ENCODE measurements around the gene RMRP. TPM values are rescaled to one million over a fixed set of nuclear protein-coding genes. Genes with fewer than 3 reads are reported as not detected.

The RMRP gene
- total RNA-seq, 4 donors from 2014 or later = 649 to 2,915 (median 1,530) TPM

DNA sequence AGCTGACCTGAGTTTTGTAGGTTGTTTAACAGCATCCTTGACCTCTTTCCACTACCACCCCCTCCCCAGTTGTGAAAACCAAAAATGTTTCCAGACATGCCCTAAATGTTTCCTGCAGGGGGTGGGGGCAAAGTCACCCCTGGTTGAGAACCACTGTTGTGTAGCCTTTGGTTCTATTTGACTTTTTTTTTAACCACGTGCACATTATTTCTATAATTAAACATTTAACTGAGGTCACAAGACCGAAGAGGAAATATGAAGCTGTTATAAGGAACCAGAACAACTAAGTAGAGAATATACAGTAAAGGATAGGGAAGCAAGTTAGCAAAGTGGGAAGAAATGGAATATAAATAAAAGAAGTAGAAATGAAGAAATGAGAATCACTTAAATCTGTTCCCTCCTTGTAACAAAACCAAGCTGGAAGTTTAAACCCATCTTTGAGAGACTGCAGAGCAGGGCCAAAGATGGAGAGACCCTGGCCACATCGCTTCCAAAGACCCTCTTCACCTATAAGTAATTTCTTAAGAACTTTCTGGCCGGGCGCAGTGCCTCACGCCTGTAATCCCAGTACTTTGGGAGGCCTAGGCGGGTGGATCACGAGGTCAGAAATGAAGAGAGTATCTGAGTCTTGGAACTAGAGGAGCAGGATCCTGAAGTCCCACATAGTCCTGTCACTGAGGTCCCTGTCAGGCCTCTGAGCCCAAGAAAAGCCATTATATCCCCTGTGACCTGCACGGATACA, 21.5 kb downstream of the RMRP start:
- WGBS, 2 donors = 64 to 69% methylated on average over 9 of the region's 9 CpGs
- Histone ChIP-seq H3K36me3 (peaks cover 0 to 8% (median 0%) of the 10 kb centered on the region in 3 donors), H3K4me1 (peaks cover 0 to 7% (median 2%) of the 10 kb centered on the region in 4 donors), H3K4me3 (no peak overlapping the region), H3K9me3 (no peaks in the 10 kb centered on the region), H3K27ac (peak overlapping the region in 3 of 4 donors; percentile 47 to 67 (median 61)), H3K27me3 (no peaks in the 10 kb centered on the region)
- no peak for DNase-seq (ENCODE audit: low spot score in 2 of 2)
- peak in 1 of 2 donors; percentile 33 for TF ChIP-seq EP300 (IDR thresholded peaks at IDR 0.05)
- TF ChIP-seq POLR2A (IDR thresholded peaks at IDR 0.05) = no peak

DNA sequence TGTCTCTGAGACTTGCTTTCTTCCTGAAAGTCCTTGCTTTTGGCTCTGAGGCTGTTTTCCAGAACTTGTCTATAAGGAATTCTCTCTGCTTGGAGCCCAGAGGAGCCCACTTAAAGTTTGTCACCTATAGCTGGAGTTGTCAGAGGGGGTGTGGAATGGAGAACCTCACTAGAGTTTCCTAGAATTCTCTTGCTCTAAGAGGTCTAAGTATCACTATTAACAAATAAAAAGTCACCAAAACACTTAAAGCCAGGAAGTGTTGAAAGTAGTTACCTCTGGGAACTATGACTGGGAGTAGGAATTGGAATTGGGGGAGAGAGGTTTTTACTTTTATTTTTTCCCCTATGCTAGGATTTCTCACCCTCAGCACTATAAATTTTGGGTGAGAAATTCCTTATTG, 22.1 kb downstream of the RMRP start:
- Histone ChIP-seq H3K27me3 (no peaks in the 10 kb centered on the region), H3K9me3 (no peaks in the 10 kb centered on the region), H3K36me3 (peaks cover 0 to 6% (median 0%) of the 10 kb centered on the region in 3 donors), H3K4me1 (peaks cover 0 to 7% (median 2%) of the 10 kb centered on the region in 4 donors), H3K27ac (peak overlapping the region in 3 of 4 donors; percentile 28 to 61 (median 45)), H3K4me3 (no peak overlapping the region)
- no peak for TF ChIP-seq POLR2A (IDR thresholded peaks at IDR 0.05)
- TF ChIP-seq, protein P1, sequence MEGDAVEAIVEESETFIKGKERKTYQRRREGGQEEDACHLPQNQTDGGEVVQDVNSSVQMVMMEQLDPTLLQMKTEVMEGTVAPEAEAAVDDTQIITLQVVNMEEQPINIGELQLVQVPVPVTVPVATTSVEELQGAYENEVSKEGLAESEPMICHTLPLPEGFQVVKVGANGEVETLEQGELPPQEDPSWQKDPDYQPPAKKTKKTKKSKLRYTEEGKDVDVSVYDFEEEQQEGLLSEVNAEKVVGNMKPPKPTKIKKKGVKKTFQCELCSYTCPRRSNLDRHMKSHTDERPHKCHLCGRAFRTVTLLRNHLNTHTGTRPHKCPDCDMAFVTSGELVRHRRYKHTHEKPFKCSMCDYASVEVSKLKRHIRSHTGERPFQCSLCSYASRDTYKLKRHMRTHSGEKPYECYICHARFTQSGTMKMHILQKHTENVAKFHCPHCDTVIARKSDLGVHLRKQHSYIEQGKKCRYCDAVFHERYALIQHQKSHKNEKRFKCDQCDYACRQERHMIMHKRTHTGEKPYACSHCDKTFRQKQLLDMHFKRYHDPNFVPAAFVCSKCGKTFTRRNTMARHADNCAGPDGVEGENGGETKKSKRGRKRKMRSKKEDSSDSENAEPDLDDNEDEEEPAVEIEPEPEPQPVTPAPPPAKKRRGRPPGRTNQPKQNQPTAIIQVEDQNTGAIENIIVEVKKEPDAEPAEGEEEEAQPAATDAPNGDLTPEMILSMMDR (IDR thresholded peaks at IDR 0.05) = no peak
- TF ChIP-seq EP300 (IDR thresholded peaks at IDR 0.05) = no peak
- DNase-seq (ENCODE audit: low spot score in 2 of 2) = no peak

DNA sequence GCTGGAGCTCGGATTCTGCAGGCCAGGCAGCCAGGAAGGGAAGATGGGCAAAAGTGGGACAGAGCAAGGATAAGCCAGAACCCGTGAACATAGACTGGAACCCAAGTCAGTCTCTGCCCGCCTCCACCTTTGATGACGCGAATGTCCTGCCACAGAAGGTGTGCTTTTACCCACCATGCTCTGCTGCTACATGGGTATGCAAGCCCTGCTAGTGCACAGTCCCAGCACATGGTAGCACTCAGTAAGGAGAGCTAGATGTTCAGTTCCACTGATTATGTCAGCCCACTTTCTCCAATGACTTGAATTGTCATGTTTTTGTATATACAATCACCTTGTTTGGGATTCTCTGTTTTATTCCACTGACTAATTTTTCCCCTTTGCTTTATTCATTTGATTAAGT, 28.2 kb downstream of the RMRP start:
- WGBS, 2 donors = 81 to 84% methylated on average over 5 of the region's 5 CpGs
- no peak for DNase-seq (ENCODE audit: low spot score in 2 of 2)
- no peak overlapping the region for H3K4me3 ChIP-seq
- no peaks in the 10 kb centered on the region for H3K9me3 ChIP-seq
- no peaks in the 10 kb centered on the region for H3K4me1 ChIP-seq
- H3K27me3 ChIP-seq = no peaks in the 10 kb centered on the region
- H3K27ac ChIP-seq = no peak overlapping the region
- H3K36me3 ChIP-seq = no peaks in the 10 kb centered on the region
- TF ChIP-seq, protein P1 (IDR thresholded peaks at IDR 0.05) = no peak
- TF ChIP-seq EP300 (IDR thresholded peaks at IDR 0.05) (no peak), POLR2A (IDR thresholded peaks at IDR 0.05) (no peak)

DNA sequence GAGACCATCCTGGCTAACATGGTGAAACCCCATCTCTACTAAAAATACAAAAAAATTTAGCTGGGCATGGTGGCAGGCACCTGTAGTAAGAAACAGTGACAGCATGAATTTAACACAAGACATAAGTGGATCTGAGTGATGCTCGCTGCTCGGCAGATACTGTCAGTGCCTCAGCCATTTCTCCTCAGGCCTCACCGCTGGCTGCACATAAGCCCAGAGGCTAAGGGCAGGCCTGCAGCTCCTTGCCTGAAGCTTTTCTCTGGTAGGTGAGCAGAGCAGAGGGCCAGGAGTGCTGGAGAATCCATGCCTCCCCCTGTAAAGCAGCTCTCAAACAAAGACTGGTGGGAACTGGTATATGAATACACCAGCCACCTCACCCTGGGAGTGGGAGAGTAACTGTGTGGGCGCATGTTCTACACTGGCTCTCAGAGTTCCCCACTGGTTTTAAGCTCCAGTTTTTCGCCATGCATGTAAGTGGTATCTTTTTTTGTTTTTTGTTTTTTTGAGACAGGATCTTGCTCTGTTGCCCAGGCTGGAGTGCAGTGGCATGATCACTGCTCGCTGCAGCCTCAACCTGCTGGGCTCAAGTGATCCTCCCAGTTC, 29.3 kb downstream of the RMRP start:
- no peak for TF ChIP-seq EP300 (IDR thresholded peaks at IDR 0.05)
- H3K27me3 ChIP-seq = no peaks in the 10 kb centered on the region
- no peak for DNase-seq (ENCODE audit: low spot score in 2 of 2)
- H3K27ac ChIP-seq = no peak overlapping the region
- no peaks in the 10 kb centered on the region for H3K4me1 ChIP-seq
- no peaks in the 10 kb centered on the region for H3K36me3 ChIP-seq
- 88 to 91% methylated on average over 6 of the region's 6 CpGs for WGBS, 2 donors
- H3K4me3 ChIP-seq = no peak overlapping the region
- H3K9me3 ChIP-seq = no peaks in the 10 kb centered on the region

DNA sequence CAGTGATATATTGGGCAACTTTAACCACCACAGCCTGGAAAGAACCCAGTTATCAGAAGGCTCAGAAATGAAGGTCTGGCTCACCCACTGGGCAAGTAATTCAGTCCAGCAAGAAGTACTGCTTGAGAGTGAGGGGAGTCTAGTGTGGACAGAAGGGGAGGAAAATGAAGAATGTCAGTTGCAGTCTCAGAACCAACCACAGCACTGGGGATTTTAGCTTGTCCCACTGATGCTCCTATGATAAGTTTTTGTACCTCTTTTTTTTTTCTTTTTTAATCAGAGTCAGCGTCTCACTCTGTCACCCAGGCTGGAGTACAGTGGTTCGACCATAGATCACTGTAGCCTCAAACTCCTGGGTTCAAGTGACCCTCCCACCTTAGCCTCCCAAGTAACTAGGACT, 30.2 kb downstream of the RMRP start:
- H3K27ac ChIP-seq = no peak overlapping the region
- H3K27me3 ChIP-seq = no peaks in the 10 kb centered on the region
- H3K4me1 ChIP-seq = no peaks in the 10 kb centered on the region
- H3K36me3 ChIP-seq = no peaks in the 10 kb centered on the region
- 87 to 88% methylated on average over 2 of the region's 2 CpGs for WGBS, 2 donors
- no peak overlapping the region for H3K4me3 ChIP-seq
- no peaks in the 10 kb centered on the region for H3K9me3 ChIP-seq
- DNase-seq (ENCODE audit: low spot score in 2 of 2) = no peak
- TF ChIP-seq POLR2A (IDR thresholded peaks at IDR 0.05) (no peak), EP300 (IDR thresholded peaks at IDR 0.05) (no peak)

DNA sequence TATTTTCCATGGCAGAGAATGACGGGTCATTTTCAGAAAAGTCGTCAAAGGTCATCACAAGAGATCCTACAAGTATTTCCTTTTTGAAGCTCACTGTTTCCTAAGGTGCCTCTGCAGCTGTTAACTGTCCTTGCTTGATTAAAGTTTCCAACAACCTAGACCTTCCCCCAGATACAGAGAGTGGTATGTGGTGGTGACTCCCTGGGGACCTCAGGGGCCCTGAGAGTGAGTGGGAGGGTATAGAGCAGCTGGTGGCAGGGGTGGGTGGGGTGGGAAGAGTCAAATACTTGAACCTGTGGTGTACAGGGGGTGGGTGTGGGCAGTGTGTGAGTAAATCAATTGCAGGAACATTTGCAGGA, 38.0 kb downstream of the RMRP start:
- no peaks in the 10 kb centered on the region for H3K9me3 ChIP-seq
- H3K27me3 ChIP-seq = peaks cover 0 to 6% of the 10 kb centered on the region in 2 donors
- DNase-seq (ENCODE audit: low spot score in 2 of 2) = no peak
- TF ChIP-seq, protein P1 (IDR thresholded peaks at IDR 0.05) = no peak
- no peak for TF ChIP-seq EP300 (IDR thresholded peaks at IDR 0.05)
- TF ChIP-seq POLR2A (IDR thresholded peaks at IDR 0.05) = no peak
- H3K27ac ChIP-seq = peak overlapping the region in 1 of 4 donors; percentile 16
- WGBS, 2 donors = 33 to 44% methylated on average over 2 of the region's 2 CpGs
- peaks cover 0 to 14% (median 8%) of the 10 kb centered on the region in 4 donors for H3K4me1 ChIP-seq
- no peak overlapping the region for H3K4me3 ChIP-seq
- no peaks in the 10 kb centered on the region for H3K36me3 ChIP-seq
